Ishikawa (cell line): ENCODE measurements around the gene TMEM126B.

Experiments
- YY1 ChIP-seq: IDR thresholded peaks from 2 replicates; pipeline ENCODE4 v1.6.1; 2012; ENCODE audit warnings: low read depth
- TF ChIP-seq, protein P1 (sequence below): IDR thresholded peaks from 2 replicates; pipeline ENCODE4 v1.6.1; 2012

DNA sequence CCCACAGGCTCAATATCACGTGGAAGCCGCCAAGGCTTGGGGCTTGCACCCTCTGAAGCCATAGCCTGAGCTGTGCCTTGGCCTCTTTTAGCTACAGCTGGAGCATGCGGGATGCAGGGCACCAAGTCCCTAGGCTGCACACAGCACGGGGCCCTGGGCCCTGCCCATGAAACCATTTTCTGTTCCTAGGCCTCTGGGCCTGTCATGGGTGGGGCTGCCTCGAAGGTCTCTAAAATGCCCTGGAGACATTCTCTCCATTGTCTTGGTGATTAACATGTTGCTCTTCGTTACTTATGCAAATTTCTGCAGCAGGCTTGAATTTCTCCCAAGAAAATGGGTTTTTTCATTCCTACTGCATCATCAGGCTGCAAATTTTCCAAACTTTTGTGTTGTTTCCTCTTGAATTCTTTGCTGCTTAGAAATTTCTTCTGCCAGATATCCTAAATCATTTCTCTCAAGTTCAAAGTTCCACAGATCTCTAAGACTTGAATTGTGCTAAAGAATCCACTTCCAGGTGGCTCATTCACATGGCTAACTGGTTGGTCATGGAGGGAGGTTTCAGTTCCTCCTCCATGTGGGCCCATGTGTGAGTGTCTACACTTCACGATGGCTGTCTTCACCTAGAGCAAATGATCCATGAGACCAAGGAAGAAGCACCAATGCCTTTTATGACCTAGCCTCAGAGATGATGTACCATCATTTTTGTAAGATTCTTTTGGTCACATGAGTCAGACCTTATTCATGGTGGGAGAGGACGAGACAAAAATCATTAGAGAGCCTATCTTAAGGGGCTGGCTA lies 43.9 kb downstream of the TMEM126B start:
- TF ChIP-seq, protein P1, sequence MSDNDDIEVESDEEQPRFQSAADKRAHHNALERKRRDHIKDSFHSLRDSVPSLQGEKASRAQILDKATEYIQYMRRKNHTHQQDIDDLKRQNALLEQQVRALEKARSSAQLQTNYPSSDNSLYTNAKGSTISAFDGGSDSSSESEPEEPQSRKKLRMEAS: no peak
- TF ChIP-seq YY1: no peak
